ENCODE data around the gene CGB3.
A peak's percentile ranks its signal among the peaks of the same experiment; 100 is the strongest.

The CGB3 gene

DNA sequence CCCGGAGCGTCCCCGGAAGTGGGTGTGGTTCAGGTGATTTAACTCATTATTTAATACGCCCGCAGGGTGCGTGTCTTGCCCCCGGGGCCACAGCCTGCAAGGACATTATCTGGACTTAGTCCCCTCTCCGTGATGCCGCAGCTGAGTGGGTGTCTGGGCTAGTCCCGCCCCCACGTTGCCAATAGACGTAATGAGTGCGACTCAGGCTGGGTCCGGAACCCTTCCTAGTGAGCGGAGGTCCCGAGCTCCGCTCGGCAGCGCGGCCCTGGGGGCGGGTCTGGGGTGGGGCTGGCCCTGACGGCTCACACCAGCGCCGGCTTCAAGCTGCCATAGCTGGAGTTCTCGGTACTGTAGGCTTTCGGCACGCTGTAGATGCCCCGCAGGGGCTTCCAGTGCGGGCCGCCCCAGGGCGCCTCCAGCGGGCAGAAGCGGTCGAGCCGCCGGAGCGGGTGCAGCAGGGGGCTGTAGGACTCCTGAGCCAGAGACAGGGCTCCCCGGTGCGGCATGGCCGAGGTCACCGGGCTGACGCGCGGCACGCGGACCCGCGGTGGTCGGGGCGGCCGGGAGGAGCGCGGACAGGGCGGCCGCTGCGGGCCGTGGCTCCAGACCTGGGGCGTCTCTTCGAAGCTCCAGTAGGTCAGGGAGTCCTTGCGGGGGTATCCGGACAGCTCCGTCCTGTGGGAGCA, 6.3 kb downstream of the CGB3 start:
- peak in 1 of 2 donors; percentile 35 for DNase-seq
- TF ChIP-seq, protein P1, sequence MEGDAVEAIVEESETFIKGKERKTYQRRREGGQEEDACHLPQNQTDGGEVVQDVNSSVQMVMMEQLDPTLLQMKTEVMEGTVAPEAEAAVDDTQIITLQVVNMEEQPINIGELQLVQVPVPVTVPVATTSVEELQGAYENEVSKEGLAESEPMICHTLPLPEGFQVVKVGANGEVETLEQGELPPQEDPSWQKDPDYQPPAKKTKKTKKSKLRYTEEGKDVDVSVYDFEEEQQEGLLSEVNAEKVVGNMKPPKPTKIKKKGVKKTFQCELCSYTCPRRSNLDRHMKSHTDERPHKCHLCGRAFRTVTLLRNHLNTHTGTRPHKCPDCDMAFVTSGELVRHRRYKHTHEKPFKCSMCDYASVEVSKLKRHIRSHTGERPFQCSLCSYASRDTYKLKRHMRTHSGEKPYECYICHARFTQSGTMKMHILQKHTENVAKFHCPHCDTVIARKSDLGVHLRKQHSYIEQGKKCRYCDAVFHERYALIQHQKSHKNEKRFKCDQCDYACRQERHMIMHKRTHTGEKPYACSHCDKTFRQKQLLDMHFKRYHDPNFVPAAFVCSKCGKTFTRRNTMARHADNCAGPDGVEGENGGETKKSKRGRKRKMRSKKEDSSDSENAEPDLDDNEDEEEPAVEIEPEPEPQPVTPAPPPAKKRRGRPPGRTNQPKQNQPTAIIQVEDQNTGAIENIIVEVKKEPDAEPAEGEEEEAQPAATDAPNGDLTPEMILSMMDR (IDR thresholded peaks at IDR 0.05) = peak; percentile 30 to 45
- Histone ChIP-seq H3K4me3 (peak overlapping the region; percentile 37 to 56), H3K4me1 (peaks cover 0 to 28% (median 22%) of the 10 kb centered on the region in 4 donors), H3K27ac (no peak overlapping the region), H3K36me3 (peaks cover 10 to 36% (median 24%) of the 10 kb centered on the region in 3 donors), H3K9me3 (no peaks in the 10 kb centered on the region), H3K27me3 (peaks cover 0 to 26% of the 10 kb centered on the region in 2 donors)
- intact Hi-C loops (cut with DNase I; ENCODE audit: low total_unique reads) = no loop called here

DNA sequence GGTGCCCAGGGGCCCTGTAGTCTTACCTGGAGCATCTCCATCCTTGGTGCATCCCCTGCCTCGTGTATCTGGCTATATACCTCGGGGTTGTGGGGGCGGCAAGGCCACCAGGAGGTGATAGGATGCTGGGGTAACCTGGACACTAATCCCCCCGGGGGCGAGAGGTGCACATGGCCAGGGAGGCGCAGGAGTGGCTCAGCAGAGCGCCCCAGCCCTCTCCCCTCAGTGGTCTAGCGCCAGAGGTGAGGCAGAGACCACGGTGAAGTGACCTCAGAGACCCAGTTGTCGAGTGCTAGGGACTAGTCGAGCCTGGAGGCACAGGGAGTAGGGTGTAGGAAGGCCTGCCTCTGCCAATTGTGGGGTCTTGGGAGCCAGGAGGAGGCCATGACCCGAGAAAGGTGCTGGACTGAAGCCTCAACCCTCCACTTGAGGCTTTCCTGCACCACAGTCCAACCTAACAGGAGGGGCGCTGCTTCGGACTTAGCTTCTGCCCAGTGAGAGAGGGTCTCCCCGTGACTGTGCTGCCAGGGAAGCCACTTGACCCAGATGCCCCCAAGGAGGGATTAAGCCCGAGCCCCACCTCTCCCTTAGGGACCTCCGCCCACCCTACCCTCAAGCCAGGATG, 7.0 kb downstream of the CGB3 start, which contains the start of gene LHB:
TSS of gene LHB (minus strand) at position 51 of the 625 bp plus-strand sequence. CDS start at position 41, 10 bp downstream.
- H3K9me3 ChIP-seq = no peaks in the 10 kb centered on the region
- no peak within 1 kb of the TSS for H3K27ac ChIP-seq
- intact Hi-C loops (cut with DNase I; ENCODE audit: low total_unique reads) = no loop called here
- H3K4me3 ChIP-seq = peak within 1 kb of the TSS; percentile 37 to 56
- no peak for DNase-seq
- H3K4me1 ChIP-seq = peaks cover 0 to 28% (median 22%) of the 10 kb centered on the region in 4 donors
- H3K36me3 ChIP-seq = peaks cover 16 to 43% (median 30%) of the 10 kb centered on the region in 3 donors
- TF ChIP-seq, protein P1 (IDR thresholded peaks at IDR 0.05) = no peak
- peaks cover 0 to 26% of the 10 kb centered on the region in 2 donors for H3K27me3 ChIP-seq

DNA sequence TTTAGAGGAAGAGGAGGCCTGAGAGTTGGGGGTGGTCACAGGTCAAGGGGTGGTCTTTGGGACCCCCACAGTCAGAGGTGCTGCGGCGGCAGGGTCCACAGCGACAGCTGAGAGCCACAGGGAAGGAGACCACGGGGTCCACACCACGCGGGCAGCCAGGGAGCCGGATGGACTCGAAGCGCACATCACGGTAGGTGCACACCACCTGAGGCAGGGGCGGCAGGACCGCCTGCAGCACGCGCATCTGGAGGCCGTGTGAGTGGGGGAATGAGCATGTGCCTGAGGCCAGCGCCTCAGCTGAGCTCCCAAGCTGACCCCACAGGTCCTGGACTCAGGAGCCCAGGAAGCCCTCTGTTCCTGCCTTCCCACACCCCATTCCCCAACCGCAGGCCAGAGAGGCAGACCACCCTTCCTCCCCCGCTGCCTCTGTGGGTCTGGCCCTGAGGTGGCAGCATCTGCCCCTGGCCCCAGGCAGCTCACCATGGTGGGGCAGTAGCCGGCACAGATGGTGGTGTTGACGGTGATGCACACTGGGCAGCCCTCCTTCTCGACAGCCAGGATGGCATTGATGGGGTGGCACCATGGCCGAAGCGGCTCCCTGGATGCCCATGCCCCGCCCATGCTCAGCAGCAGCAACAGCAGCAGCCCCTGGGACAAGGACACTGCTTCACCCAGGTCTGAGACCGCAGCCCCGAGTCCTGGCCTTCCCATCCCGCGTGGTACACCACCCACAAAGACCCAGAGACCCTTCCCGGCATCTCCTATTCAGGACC, 7.9 kb downstream of the CGB3 start:
- TF ChIP-seq, protein P1 (IDR thresholded peaks at IDR 0.05) = no peak
- Histone ChIP-seq H3K9me3 (no peaks in the 10 kb centered on the region), H3K27ac (no peak overlapping the region), H3K27me3 (peaks cover 0 to 26% of the 10 kb centered on the region in 2 donors), H3K4me3 (no peak overlapping the region), H3K36me3 (peaks cover 25 to 52% (median 39%) of the 10 kb centered on the region in 3 donors), H3K4me1 (peaks cover 0 to 28% (median 22%) of the 10 kb centered on the region in 4 donors)
- intact Hi-C loops (cut with DNase I; ENCODE audit: low total_unique reads) = no loop called here
- DNase-seq = no peak

DNA sequence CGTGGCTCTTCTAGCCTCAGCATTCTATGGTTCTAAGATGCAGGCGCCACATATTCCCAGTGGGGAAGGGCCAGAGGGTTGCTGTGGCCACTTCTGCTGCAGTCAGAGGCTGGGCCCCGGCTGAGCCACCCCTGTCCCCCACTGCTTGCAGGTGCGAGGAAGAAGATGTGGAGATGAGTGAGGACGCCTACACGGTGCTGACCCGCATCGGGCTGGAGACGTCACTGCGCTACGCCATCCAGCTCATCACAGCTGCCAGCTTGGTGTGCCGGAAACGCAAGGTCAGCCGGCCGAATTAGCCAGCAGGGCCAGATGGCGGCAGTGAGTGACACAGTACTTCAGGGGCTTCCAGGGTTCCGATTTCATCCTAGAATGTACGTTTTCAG, 9.3 kb downstream of the CGB3 start:
- TF ChIP-seq, protein P1 (IDR thresholded peaks at IDR 0.05) = no peak
- intact Hi-C loops (cut with DNase I; ENCODE audit: low total_unique reads) = no loop called here
- Histone ChIP-seq H3K36me3 (peaks cover 36 to 66% (median 53%) of the 10 kb centered on the region in 3 donors), H3K4me3 (no peak overlapping the region), H3K27me3 (peaks cover 0 to 20% of the 10 kb centered on the region in 2 donors), H3K9me3 (no peaks in the 10 kb centered on the region), H3K27ac (no peak overlapping the region), H3K4me1 (peaks cover 0 to 27% (median 22%) of the 10 kb centered on the region in 4 donors)
- no peak for DNase-seq

DNA sequence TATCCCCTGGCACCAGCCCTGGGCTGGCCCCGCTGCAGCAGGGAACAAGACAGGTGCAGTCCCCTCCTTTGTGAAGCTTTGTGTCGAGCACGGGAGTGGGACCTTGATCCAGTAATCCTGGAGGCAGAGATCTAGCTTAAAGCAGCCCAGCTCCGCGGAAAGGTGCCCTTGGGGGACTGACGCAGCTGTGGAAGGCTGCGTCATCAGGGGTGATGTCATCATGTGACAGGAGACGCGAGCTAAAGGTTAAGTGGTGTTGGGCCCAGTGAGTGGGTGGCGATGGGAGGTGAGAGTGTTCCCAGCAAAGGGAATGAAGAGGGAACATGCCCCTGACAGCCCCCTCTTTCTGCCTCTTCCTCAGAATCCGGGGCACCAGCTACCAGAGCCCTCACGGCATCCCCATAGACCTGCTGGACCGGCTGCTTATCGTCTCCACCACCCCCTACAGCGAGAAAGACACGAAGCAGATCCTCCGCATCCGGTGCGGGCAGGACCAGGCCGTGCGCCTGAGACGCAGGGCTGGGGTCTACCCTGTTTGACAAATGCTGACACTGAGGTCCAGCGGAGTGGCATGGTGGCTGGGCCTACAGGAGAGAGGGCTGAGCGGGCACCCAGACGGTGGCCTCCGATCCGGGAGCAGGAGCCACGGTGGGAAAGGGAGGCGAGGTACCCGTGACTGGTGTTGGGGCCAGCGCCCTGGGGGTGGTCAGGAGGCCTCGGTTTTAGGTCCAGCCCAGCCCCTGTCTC, 9.8 kb downstream of the CGB3 start:
- Histone ChIP-seq H3K4me1 (peaks cover 0 to 22% (median 18%) of the 10 kb centered on the region in 4 donors), H3K27me3 (peaks cover 0 to 14% of the 10 kb centered on the region in 2 donors), H3K36me3 (peaks cover 42 to 72% (median 59%) of the 10 kb centered on the region in 3 donors), H3K27ac (no peak overlapping the region), H3K9me3 (no peaks in the 10 kb centered on the region), H3K4me3 (no peak overlapping the region)
- intact Hi-C loops (cut with DNase I; ENCODE audit: low total_unique reads) = no loop called here
- DNase-seq = no peak
- TF ChIP-seq, protein P1 (IDR thresholded peaks at IDR 0.05) = no peak

Measured in tibial artery (tissue), 4 donors.